ENCODE data around the gene GHDC.
"Not testable (repeated sequence)": the region's sequence is repeated elsewhere in the genome, so short reads cannot be mapped to it uniquely, and the experiment has no call there.

Gene GHDC, protein sequence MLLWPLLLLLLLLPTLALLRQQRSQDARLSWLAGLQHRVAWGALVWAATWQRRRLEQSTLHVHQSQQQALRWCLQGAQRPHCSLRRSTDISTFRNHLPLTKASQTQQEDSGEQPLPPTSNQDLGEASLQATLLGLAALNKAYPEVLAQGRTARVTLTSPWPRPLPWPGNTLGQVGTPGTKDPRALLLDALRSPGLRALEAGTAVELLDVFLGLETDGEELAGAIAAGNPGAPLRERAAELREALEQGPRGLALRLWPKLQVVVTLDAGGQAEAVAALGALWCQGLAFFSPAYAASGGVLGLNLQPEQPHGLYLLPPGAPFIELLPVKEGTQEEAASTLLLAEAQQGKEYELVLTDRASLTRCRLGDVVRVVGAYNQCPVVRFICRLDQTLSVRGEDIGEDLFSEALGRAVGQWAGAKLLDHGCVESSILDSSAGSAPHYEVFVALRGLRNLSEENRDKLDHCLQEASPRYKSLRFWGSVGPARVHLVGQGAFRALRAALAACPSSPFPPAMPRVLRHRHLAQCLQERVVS

DNA sequence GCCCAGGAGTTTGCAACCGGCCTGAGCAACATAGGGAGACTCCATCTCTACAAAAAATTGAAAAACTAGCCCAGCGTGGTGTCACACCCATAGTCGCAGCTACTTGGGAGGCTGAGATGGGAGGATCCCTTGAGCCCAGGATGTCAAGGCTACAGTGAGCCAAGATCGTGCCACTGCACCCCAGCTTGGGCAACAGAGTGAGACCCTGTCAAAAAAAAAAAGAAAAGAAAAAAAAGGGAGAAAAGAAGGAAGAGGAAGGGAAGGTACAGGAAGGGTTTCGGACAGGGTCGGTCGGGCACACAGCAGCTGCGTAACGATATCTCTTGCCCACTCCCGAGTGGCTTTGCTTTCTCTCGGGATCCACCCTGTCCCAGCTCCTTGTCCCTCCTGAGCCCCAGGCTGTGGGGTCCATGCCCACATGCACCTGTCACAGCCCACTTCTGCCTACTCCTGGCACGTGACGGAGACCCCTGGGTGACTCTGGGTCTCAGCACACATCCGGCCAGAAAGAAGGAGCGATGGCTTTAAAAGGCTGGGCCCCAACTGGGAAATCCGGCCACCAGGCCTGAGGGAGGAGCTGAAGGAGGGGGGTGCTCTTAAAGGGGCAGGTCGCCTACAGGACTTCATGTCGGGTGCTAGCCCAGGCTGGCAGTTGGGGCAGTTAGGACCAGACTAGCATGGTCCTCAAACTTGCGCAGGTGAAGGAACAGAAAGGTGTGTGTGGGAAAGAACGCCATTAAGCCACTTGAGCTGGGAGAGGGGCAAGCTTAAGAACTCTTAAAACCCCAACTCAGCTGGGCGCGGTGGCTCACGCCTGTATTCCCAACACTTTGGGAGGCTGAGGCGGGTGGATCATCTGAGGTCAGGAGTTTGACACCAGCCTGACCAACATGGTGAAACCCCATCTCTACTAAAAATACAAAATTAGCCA lies at the start of gene GHDC:
TSS of gene GHDC (minus strand) at position 526 of the 931 bp plus-strand sequence. CDS start 913 bp downstream, outside the sequence.
- peak; percentile 87 for DNase-seq (ENCODE audit: low spot score)

DNA sequence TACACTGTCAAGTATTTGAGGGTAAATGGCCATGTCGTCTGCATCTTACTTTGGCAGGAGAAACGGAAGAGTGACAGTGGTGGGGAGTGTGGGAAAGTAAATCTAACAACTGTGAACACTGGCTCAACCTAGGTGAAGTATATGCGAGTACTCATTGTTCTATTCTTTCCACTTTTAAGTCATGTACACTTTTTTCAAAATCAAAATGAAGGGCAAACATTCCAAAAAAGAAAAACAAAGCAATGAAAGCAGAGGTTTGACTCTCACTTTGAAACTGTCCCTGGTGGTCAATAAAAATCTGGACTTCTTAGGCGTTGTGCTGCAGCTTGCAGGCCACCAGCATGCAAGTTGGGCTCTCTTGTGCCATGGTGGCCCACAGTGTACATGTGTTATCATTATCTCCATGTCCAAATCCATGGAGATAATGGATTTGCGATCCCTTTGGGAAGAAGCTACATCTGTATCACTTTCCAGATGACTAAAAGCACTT lies 49.2 kb upstream of the GHDC start:
- no peak for DNase-seq (ENCODE audit: low spot score)

DNA sequence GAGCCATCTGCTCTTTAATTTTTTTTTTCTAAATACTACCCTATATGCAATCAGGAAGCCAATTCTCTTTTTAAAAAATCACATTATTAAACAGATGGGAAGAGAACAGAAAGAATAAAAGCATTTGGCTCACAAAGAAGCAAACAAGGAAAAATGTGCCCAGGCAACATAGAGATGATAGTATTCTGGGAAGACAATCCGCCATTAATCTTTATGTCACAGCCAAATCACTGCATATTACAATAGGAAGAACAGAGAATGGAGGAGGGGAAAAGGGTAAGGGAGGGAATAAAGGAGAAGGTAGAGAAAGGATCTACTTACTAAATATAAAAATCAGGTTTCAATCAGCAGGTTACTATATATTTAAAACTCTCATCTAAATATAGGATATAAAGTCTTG lies 47.6 kb upstream of the GHDC start:
- DNase-seq (ENCODE audit: low spot score) = no peak

DNA sequence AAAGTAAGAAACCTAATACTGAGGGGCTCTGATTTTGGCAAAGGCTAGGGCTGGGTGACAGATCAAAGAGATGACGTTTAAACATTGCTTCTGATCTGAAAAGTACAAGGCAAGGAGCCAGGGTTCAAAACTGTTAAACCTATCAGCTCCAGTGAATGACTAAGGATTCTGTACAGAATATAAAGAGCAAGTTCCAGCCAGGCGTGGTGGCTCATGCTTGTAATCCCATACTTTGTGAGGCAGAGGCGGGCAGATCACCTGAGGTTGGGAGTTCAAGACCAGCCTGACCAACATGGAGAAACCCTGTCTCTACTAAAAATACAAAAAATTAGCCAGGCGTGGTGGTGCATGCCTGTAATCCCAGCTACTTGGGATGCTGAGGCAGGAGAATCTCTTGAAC lies 46.6 kb upstream of the GHDC start:
- not testable (repeated sequence) for DNase-seq (ENCODE audit: low spot score)

DNA sequence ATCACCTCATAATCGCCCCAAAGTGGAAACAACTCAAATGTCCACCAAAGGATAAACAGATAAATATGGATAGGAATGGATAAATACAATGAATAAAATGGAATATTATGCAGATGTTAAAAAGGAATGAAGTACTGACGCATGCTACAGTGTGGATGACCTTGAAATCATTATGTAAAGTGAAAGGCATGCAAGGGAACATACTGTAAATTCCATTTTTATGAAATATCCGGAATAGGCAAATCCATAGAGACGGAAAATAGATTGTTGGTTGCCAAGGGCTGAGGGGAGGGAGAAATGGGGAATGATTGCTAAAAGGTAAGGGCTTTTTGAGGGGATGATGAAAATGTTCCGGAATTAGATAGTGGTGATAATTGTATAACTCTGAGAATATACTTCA lies 45.9 kb upstream of the GHDC start:
- DNase-seq (ENCODE audit: low spot score) = no peak

DNA sequence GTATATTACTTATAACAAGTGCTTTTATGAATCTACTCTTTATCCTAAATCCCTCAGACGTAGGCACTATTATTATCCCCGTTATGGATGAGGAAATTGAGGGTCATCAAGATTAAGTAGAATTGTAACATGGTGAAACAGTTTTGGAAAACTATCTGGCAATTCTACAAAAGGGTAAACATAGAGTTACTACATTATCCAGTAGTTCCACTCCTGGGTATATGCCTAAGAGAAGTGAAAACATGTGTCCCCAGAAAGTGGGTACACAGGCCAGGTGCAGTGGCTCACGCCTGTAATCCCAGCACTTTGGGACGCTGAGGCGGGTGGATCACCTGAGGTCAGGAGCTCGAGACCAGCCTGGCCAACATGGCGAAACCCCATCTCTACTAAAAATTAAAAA lies 45.3 kb upstream of the GHDC start:
- not testable (repeated sequence) for DNase-seq (ENCODE audit: low spot score)

DNA sequence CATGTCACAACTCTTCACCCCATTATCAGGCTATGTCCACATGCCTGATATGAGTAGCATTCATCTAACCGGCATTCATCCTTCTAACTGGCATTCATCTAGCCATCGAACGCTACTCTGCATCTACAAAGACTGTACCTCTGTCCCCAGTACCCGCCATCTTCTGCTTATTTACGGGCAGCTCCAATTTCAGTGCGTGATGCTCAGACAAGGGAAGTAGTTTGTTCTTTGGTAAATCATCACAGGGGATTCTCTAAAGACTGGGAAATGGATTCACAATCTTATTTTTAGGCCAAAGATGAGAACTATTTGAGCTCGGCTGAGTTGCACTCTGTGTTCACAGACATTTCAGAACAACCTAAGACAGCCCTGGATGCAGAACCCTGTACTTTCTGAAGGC lies 42.5 kb upstream of the GHDC start:
- no peak for DNase-seq (ENCODE audit: low spot score)

DNA sequence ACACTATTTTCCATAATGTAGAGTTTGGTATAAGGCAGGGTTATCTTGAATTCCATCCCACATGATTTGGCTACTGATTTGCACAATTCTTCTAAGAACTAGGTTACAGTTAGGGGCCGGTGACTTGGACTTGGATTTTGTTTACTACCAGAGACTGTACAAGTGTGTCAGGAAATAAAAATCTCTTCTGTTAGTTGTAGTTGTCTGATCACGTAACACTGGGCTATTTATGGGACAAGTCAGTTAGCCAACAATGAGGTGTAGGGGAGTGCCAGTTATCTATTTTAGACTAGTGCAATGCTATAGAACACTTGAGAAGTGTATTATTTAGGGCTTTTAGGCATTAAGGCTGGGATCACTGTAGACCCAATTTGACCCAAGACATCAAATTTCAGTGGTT lies 39.7 kb upstream of the GHDC start:
- no peak for DNase-seq (ENCODE audit: low spot score)

DNA sequence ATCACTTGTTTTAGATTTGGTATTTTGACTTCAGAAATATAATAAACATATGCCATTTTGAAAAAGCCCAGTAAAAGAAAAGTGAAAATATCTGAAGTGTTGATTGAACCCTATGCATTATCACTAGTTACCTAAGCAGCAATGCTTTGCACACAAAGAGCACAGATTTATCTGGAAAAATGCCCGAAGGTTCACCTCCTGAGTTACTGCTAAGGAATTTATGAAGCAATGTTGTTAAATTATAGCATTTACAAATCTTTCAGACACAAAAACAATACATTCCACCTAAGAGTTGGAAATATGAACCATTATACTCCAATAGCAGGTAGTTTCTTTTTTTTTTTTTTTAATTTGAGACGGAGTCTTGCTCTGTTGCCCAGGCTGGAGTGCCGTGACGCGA lies 38.9 kb upstream of the GHDC start:
- no peak for DNase-seq (ENCODE audit: low spot score)

DNA sequence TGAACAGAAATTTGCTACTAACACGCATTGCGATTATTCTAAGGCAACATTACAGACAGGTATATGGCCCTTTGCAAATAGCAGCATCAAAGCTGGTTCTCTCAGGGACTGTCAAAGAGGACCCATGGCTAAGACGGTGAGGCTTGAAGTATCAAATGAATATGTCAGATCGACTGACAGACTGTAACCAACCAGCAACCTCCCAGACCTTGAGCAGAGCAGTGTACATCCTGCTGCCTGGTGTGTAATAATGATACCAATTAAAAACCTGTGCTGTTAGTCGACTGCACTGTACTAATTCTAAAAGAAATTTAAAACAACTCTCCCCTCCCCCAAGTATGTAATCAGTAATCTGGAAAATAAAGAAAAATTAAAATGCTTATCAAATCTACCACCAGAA lies 35.9 kb upstream of the GHDC start:
- no peak for DNase-seq (ENCODE audit: low spot score)

DNA sequence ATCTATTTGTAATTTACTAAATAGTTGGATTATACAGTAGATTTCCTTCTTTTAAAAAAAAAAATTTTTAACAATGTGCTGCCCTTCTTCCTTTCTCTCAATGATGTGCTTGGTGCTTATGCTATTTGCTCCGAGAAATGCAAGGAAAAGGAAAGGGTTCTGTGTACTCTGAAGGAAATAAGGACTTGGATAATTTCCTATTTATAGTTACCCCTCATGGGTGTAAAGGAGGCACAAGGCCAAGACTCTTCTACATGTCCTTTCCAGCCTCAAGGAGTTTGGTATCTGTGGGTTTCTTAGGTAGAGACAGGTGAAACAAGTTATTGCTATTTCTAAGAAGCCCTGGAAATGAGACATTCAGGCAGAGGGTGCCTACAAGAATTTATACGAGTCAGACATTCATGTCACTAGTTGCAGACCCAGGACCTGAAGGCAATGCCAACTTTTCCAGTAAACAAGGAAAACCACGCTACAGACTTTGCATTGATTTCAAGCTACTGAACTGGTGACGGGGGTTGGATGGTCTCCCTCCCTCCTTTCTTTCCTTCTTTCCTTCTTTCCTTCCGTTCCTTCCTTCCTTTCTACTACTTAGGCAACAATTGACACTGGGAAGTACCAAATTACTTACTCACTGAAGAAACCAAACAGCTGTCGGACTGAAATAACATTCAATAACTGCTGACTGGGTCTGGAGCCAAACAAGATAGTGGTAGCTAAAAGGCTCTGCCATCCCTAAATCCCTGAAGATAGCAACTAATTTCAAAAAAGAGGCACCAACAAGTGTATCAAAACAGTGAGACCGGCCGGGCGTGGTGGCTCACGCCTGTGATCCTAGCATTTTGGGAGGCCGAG lies 33.8 kb upstream of the GHDC start:
- DNase-seq (ENCODE audit: low spot score) = peak; percentile 35

DNA sequence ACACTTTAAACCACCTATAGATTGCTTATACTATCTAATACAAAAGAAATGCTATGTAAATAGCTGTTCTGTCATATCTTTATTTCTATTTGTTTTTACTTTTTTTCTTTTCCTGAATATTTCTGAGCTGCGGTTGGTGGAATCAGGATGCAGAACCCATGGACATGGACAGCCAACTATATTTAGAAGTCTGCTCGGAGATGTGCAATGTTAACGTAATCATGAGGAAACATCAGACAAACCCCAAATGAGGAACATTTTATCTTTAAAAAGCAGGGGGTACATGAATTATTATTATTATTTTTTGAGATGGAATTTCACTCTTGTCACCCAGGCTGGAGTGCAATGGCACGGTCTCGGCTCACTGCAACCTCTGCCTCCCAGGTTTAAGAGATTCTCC lies 31.4 kb upstream of the GHDC start:
- no peak for DNase-seq (ENCODE audit: low spot score)

DNA sequence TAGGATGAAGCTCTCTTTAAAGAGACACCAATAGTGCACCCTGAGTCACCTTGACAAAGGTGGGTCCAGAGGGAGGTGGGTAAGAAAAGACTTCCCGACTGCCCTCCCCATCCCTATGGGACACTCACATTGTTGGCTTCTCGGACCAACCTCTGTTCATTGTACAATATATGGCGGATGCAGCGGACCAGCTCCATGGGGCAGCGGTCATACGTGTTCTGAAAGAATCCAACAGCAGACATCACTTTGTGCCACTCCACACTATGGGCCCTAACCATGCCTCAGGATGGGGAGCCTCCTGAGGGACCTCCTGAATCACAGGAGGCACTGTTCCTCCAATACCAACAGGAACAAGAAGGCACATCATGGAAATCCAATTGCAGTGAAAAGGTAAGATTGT lies 30.4 kb upstream of the GHDC start:
- no peak for DNase-seq (ENCODE audit: low spot score)

DNA sequence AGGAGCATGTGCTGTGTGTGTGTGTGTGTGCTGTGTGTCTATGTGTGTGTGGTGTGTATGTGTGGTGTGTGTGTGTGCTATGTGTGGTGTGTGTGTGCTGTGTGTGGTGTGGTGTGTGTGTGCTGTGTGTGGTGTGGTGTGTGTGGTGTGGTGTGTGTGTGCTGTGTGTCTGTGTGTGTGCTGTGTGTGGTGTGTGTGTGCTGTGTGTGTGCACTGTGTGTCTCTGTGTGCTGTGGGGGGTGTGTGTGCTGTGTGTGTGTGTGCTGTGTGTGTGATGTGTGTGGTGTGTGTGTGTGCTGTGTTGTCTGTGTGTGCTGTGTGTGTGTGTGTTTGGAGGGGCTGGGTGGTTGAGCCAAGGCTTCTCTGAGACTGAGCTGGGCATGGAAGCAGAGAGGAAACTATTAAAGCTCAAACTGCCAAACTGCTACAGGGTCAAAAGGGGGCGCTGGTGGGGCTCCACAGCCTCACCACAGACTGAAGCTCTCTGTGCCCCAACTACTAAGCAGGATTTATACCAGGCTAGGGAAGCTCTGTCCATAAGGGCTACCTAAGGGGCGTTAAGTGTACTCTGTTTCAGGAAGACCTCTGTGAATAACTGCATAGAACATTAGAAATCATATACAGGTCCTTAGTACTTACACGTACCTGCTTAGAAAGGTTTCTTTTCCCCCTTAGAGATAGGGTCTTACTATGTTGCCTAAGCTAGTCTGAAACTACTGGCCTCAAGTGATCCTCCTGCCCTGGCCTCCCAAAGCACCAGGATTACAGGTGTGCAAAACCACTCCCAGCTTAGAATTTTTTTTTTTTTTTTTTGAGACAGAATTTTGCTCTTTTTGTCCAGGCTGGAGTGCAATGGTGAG lies 27.8 kb upstream of the GHDC start:
- peak; percentile 75 for DNase-seq (ENCODE audit: low spot score)

DNA sequence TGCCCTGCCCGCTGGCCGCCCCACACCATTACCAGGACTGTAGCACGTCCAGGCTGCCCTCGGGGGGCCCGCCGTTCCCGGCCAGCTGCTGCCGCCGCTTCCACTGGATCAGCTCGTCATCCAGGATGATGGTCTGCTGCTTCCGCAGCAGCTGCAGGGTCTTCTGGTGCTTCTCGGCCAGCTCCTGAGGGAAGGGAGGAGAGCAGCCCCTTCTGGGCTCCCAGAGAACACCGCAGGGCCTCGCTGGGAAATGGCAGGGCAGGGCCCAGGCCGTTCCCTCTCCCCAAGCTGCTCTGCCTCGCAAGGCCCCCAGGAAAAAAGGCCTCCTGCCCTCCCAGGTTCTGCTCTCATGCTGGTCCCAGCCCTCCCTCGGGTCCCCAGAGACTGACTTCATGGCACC lies 25.0 kb upstream of the GHDC start:
- not testable (repeated sequence) for DNase-seq (ENCODE audit: low spot score)

DNA sequence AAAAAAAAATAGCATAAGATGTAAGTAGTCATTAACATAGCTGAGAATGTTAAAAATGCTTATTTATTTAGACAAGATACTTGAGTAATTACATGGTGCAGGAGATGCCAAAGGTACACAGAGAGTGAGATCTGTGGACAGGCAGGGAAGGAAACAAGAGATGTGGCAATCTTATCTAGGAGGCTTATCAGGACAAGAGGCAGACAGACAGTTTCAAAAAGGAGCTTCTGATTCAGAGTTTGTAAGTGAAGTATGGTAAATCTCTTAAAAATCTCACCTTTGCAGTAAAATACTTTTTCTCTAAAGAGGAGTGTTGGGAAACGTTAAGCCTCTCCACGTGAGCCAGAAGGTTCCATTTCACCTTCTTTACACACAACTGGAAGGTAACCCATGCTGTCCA lies 19.9 kb upstream of the GHDC start:
- DNase-seq (ENCODE audit: low spot score) = no peak

DNA sequence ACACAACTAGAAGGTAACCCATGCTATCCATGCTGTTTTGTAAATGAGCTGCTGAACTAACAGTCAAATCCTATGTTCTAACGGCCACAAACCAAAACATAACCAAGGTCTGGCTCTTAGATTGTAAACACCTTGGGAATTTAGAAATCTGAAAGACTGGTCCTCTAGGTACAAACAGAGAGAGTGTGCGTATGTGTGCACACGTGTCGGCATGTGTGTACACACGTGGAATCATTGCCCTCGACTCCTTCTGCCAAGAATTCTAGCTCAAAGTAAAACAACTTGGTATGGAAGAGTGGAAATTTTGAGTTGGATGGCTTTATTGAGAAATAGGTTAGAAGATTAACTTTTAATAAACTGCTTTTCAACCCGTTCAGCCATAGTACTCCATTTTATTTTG lies 18.1 kb upstream of the GHDC start:
- no peak for DNase-seq (ENCODE audit: low spot score)

DNA sequence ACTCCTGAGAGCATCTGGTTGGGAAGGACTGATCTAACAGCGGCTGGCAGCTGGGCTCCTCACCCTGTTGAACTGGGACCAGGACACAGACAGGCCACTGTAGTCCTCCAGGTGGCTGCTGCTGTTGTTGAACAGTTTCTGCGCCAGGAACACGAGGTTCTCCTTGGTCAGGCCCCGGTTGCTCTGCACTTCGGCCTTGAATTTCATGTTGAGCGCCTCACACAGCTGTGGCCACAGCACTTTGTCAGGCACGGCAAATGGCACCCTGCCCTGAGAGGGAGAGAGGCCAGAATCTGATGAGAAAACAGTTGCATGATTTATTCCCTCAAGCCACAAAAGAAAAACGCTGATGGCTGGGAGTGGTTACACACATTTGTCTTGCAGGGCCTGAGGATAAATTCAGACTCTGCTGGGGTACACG lies 17.6 kb upstream of the GHDC start:
- peak; percentile 39 for DNase-seq (ENCODE audit: low spot score)

DNA sequence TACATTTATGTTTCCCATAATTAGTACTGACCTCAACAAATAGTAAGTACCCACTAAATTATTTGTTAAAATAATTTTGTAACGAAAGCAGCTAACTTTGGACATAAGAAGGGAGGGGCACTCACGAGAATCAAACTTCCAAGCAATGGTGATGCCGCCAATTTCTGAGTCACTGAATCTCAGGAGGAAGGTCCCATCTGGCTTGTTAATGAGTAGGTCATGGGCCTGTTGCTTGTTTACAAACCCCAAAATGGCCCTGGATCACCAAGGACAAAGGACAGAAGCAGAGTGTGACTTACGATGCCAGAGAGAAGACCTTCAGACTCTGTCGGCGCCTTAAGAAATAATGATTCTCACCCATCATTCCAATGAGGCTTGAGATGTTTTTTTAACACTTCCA lies 15.8 kb upstream of the GHDC start:
- DNase-seq (ENCODE audit: low spot score) = no peak

DNA sequence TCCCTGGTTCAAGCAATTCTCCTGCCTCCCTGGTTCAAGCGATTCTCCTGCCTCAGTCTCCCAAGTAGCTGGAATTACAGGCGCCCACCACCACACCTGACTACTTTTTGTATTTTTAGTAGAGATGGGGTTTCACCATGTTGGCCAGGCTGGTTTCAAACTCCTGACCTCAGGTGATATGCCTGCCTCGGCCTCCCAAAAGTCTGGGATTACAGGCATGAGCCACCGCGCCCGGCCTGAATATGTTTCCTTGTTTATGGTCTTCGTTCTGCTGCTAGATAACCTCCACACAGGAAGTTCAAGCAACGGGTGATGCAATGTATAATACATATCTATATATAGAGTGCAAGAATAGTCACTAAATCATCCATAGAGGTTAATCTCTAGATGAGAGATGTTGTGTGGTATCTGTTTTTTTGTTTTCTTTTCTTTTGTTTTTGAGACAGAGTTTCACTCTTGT lies 11.9 kb upstream of the GHDC start:
- DNase-seq (ENCODE audit: low spot score) = not testable (repeated sequence)

DNA sequence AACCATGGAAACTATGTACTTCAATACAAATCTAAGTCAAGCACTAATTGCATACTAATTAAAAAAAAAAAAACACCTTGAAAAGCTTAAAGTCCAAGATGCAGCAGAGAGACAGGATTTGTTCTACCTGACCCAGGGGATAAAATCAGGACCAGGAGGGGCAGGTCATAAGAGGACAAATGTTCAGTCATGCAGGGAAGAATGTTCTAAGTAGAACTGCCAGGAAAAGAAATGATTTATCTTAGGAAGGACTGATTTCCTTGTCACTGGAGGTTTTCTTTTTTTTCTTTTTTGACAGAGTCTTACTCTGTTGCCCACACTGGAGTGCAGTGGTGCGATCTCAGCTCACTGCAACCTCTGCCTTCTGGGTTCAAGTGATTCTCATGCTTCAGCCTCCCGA lies 9.1 kb upstream of the GHDC start:
- DNase-seq (ENCODE audit: low spot score) = no peak
